Fibroblast of the aortic adventitia (primary cell): Measurements from ENCODE around the gene NDUFA6. TPM values are rescaled to one million over a fixed set of nuclear protein-coding genes. Genes with fewer than 3 reads are reported as not detected.

Source experiments
- DNase-seq: peaks from one replicate; pipeline ENCODE4 v3.0.0-alpha.2; 2010; ENCODE audit warnings: low read depth
- H3K4me3 ChIP-seq: 2 replicates; pipeline ENCODE4 v1.5.1; 2011; ENCODE audit warnings: low read depth, mild to moderate bottlenecking, control low read depth, low read length, moderate library complexity
- total RNA-seq: library from RNA; depleted of rRNA; stranded (reverse); fragments of >200 nt; gene quantifications from 2 replicates; pipeline ENCODE4 v1.2.3, GENCODE V29; 2012; ENCODE audit warnings: low replicate concordance
- TF ChIP-seq, protein P1 (sequence below): IDR thresholded peaks from 2 replicates; pipeline ENCODE4 v1.5.1; 2011; ENCODE audit warnings: mild to moderate bottlenecking, low read length, control low read depth, inconsistent platforms; ENCODE audit not compliant: insufficient read depth

NDUFA6 gene
- total RNA-seq, 1 donor: 51.2 TPM

DNA sequence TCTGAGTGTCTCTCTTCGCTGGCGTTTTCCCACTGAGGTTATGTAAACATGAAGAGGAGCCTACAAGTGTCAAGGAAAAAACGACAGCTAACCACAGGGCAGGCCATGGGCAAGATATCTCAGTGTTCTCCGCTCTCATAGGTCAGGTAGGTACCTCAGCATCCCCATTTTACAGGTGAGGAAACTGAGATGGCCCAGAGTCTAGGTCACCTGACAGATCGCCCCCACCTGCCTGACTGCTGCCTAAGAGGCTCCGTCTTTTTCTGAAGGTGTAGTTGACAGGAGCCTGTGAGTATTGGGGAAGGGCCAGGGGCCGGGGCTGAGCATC lies 847 bp upstream of the NDUFA6 start:
- TF ChIP-seq, protein P1, sequence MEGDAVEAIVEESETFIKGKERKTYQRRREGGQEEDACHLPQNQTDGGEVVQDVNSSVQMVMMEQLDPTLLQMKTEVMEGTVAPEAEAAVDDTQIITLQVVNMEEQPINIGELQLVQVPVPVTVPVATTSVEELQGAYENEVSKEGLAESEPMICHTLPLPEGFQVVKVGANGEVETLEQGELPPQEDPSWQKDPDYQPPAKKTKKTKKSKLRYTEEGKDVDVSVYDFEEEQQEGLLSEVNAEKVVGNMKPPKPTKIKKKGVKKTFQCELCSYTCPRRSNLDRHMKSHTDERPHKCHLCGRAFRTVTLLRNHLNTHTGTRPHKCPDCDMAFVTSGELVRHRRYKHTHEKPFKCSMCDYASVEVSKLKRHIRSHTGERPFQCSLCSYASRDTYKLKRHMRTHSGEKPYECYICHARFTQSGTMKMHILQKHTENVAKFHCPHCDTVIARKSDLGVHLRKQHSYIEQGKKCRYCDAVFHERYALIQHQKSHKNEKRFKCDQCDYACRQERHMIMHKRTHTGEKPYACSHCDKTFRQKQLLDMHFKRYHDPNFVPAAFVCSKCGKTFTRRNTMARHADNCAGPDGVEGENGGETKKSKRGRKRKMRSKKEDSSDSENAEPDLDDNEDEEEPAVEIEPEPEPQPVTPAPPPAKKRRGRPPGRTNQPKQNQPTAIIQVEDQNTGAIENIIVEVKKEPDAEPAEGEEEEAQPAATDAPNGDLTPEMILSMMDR: no peak
- H3K4me3 ChIP-seq: peak overlapping the region; percentile 77
- no peak for DNase-seq

DNA sequence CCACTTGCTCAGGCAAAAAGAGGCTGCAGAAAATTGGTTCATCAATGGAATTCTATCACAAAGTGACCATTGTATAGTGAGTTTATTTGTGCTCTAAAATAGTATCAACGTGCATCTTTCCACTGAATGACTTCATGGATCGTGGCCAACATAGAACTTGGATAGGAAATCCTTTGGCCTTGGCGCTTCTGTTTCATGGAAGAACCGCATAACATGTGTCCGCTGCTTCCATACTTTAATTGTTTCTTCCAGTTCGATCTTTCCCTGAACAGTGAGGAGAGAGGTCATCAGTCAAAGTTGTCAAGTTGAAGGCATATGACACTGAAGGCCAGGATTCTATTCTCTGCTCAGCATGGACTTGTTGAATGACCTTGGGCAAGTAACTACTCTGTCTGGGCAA lies 4.5 kb downstream of the NDUFA6 start:
- no peak for DNase-seq
- TF ChIP-seq, protein P1: no peak
- no peak overlapping the region for H3K4me3 ChIP-seq

DNA sequence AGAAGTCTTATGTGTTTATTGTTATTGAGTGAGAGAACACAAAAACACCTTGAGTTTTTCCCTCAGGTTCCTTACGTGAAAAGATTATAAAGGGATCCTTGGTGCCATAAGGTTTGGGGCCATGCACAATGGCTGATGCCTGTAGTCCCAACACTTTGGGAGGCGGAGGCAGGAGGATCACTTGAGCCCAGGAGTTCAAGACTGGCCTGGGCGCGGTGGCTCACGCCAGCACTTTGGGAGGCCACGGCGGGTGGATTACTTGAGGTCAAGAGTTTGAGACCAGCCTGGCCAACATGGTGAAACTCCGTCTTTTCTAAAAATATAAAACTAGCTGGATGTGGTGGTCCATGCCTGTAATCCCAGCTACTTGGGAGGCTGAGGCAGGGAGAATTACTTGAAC lies 5.7 kb downstream of the NDUFA6 start:
- H3K4me3 ChIP-seq: no peak overlapping the region
- TF ChIP-seq, protein P1: no peak
- DNase-seq: no peak

- TF ChIP-seq, protein P1: no peak
- H3K4me3 ChIP-seq: no peak overlapping the region
- no peak for DNase-seq
These were observed 7.5 kb downstream of the NDUFA6 start for GRCh38 chr22:42083119-42083518.

DNA sequence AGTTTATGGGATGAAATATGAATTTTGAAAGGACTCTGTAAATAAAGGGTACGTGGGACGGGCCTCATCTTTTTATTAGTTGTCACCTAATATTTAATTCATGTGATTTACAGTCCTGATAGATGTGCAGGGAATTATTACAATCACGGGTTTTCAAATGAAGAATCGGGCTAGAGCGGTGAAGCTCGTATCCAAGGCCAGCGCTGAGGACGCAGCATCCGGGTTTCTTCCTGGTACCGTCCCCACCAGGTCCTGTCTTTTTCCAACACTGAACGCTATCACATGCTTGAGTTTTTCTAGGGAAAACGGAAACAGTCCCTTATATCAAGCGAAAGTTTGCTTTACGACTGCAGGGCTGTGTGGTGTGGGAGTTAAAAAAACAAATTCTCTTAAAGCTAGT lies 10.3 kb downstream of the NDUFA6 start:
- H3K4me3 ChIP-seq: peak overlapping the region; percentile 93
- DNase-seq: peak; percentile 60

DNA sequence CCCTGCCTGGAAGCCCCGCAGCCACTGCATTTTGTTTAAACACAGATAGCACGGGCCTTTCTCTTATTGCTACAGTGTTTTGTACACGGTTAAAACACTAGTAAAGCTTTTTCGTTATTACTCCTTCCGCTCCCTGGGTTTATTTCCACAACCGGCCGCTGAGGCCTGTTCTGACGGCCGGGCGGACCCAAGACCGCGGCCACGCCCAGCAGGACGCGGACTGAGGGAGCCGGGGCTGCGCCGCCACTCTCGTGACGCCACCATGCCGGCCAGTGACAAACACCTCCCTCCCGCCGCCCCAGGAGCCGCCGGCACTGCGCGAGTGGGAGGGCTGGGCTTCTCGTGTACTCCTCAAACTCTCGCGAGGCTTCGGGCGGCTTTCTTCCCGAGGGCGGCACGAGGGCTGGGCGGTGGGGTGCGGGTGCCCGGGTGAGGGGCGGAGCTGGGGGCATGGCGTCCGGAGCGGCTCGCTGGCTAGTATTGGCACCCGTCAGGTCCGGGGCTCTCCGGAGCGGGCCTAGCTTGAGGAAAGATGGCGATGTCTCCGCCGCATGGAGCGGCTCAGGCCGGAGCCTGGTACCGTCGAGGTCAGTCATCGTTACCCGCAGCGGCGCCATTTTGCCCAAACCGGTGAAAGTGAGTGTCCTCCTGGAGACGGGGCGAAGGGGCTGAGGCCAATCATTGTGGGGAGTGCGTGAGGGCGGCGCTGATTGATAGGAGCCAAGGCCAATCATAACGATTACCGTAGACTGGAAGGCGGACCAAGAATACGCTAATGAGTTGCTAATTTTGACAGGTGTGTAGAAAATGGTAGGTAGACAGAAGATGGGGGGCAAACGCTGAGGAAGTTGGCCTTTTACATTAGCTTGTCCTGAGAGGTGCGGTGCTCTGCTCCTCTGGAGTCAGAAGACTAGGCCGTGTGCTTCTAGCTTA lies 11.0 kb downstream of the NDUFA6 start, which contains the start of gene SMDT1:
TSS of gene SMDT1 (plus strand) at position 382 of the 933 bp plus-strand sequence. CDS start at position 451, 69 bp downstream.
- TF ChIP-seq, protein P1: no peak
- DNase-seq: peak; percentile 99
- H3K4me3 ChIP-seq: peak within 1 kb of the TSS; percentile 93

More for the DNA sequence above, 10.3 kb downstream of the NDUFA6 start:
- TF ChIP-seq, protein P1: no peak
